ENCODE data around the gene HSPA12B.
A peak's percentile ranks its signal among the peaks of the same experiment; 100 is the strongest.

HSPA12B gene

DNA sequence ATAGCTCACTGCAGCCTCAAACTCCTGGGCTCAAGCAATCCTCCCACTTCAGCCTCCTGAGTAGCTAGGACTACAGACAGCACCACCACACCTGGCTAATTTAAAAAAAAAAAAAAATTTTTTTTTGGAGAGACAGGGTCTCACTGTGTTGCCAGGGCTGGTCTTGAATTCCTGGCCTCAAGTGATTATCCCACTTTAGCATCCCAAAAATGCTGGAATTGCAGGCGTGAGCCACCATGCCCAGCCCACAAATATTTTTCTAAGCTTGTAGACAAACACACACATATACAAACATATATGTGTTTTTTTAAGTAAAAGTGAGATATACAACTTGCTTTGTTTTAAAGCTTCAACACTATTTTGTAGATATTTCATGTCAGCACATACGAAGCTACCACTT, 10.8 kb downstream of the HSPA12B start:
- peaks cover 16% of the 10 kb centered on the region for H3K4me1 Mint-ChIP-seq (ENCODE audit: low read depth)
- H3K27ac Mint-ChIP-seq = no peak overlapping the region
- no peaks in the 10 kb centered on the region for H3K9me3 Mint-ChIP-seq
- no peak overlapping the region for H3K4me3 Mint-ChIP-seq
- no peaks in the 10 kb centered on the region for H3K36me3 Mint-ChIP-seq (ENCODE audit: low read depth)
- intact Hi-C loops (cut with micrococcal nuclease) = no loop called here
- H3K27me3 Mint-ChIP-seq = peaks cover 44% of the 10 kb centered on the region

GRCh38 chr20:3744037-3744436, 11.6 kb downstream of the HSPA12B start:
- peaks cover 52% of the 10 kb centered on the region for H3K27me3 Mint-ChIP-seq
- H3K4me1 Mint-ChIP-seq (ENCODE audit: low read depth) = peaks cover 16% of the 10 kb centered on the region
- no peaks in the 10 kb centered on the region for H3K9me3 Mint-ChIP-seq
- H3K4me3 Mint-ChIP-seq = no peak overlapping the region
- no peaks in the 10 kb centered on the region for H3K36me3 Mint-ChIP-seq (ENCODE audit: low read depth)
- intact Hi-C loops (cut with micrococcal nuclease) = no loop called here
- no peak overlapping the region for H3K27ac Mint-ChIP-seq

GRCh38 chr20:3744806-3745685, 12.6 kb downstream of the HSPA12B start:
- no peaks in the 10 kb centered on the region for H3K36me3 Mint-ChIP-seq (ENCODE audit: low read depth)
- H3K27me3 Mint-ChIP-seq = peaks cover 56% of the 10 kb centered on the region
- peaks cover 16% of the 10 kb centered on the region for H3K4me1 Mint-ChIP-seq (ENCODE audit: low read depth)
- no peaks in the 10 kb centered on the region for H3K9me3 Mint-ChIP-seq
- intact Hi-C loops (cut with micrococcal nuclease) = no loop called here
- H3K27ac Mint-ChIP-seq = peak overlapping the region; percentile 49
- H3K4me3 Mint-ChIP-seq = peak overlapping the region; percentile 64

DNA sequence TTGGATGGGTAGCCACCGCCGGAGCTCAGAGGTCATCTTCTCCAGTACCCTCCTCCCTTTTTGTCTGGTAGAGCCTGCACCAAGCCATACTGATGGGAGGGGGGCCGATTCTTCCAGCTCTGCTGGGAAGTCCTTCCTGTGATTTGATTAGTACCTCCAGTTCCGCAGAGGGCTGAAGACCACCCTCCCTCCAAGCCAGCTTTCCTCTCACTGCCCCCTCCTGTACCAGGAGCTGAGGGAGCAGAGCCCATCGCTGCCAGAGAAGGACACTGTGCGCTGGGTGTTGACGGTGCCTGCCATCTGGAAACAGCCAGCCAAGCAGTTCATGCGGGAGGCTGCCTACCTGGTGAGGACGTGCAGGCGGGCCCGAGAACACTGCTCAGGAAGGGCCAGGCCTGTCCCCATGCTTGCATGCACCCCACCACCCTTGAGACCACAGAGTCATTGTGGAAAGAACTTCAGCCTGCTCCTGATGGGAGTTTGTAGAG, 13.2 kb downstream of the HSPA12B start:
- Mint-ChIP-seq H3K36me3 (ENCODE audit: low read depth) (peaks cover 3% of the 10 kb centered on the region), H3K27me3 (peaks cover 54% of the 10 kb centered on the region), H3K9me3 (no peaks in the 10 kb centered on the region), H3K27ac (no peak overlapping the region), H3K4me1 (ENCODE audit: low read depth) (peaks cover 16% of the 10 kb centered on the region), H3K4me3 (peak overlapping the region; percentile 58)
- intact Hi-C loops (cut with micrococcal nuclease) = no loop called here

DNA sequence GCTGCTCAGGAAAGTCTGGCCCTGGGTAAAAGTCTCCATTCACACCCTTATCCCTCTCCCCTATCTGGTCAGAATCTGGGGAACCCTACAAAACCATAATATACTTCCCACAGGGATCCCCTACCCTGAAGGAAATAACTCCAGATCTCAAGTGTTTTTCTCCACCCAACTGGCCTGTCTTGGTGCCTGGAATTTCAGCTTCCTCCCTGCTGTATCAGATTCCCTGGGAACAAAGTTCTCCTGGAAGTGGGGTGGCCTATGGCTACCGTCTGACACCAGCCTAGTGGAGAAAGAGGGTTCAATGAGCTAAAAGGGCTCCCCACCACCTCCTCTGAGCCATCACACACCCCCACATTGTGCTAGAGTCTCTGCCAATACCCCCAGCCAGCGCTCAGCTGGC, 15.0 kb downstream of the HSPA12B start:
- Mint-ChIP-seq H3K27ac (no peak overlapping the region), H3K36me3 (ENCODE audit: low read depth) (peaks cover 21% of the 10 kb centered on the region), H3K9me3 (no peaks in the 10 kb centered on the region), H3K4me1 (ENCODE audit: low read depth) (peaks cover 21% of the 10 kb centered on the region), H3K4me3 (no peak overlapping the region), H3K27me3 (peaks cover 52% of the 10 kb centered on the region)
- intact Hi-C loops (cut with micrococcal nuclease) = no loop called here

- Mint-ChIP-seq H3K4me1 (ENCODE audit: low read depth) (peaks cover 25% of the 10 kb centered on the region), H3K27ac (no peak overlapping the region), H3K27me3 (peaks cover 52% of the 10 kb centered on the region), H3K36me3 (ENCODE audit: low read depth) (peaks cover 24% of the 10 kb centered on the region), H3K4me3 (no peak overlapping the region), H3K9me3 (no peaks in the 10 kb centered on the region)
- intact Hi-C loops (cut with micrococcal nuclease) = loop anchor here (2.0 kb wide), 1 partner anchor 71 kb away; no protein-coding TSS in a partner anchor
These were observed 15.6 kb downstream of the HSPA12B start for GRCh38 chr20:3748073-3748472.

GRCh38 chr20:3749087-3749688, 16.7 kb downstream of the HSPA12B start:
- Mint-ChIP-seq H3K4me1 (ENCODE audit: low read depth) (peaks cover 35% of the 10 kb centered on the region), H3K27ac (no peak overlapping the region), H3K36me3 (ENCODE audit: low read depth) (peaks cover 33% of the 10 kb centered on the region), H3K9me3 (no peaks in the 10 kb centered on the region), H3K4me3 (no peak overlapping the region), H3K27me3 (peaks cover 52% of the 10 kb centered on the region)
- intact Hi-C loops (cut with micrococcal nuclease) = loop anchor here (2.0 kb wide), 1 partner anchor 72 kb away; no protein-coding TSS in a partner anchor

DNA sequence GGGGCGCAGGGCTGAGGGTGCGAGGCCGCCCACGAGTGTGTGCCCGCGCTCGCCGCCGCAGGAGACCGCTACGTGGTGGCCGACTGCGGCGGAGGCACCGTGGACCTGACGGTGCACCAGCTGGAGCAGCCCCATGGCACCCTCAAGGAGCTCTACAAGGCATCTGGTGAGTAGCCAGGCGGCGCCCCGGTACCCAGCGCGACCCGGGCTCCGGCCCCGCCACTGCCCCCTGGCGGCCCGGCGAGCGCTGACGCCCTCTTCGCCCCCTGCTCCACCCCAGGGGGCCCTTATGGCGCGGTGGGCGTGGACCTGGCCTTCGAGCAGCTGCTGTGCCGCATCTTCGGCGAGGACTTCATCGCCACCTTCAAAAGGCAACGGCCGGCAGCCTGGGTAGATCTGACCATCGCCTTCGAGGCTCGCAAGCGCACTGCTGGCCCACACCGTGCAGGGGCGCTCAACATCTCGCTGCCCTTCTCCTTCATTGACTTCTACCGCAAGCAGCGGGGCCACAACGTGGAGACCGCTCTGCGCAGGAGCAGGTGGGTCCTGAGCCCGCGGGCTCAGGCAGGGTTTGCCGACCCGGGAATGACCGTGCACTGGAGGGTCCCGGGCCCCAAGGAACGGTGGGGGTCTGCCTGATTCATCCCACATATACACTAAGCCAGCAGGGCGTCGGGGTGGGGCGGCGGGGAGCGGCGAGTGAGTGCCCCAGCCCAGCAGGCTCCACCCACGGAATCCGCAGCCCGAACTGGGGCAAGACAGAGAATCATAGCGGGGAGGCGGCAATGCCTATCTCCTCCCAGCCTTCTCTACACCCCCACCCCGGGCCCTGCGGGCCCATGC, 17.4 kb downstream of the HSPA12B start:
- H3K4me1 Mint-ChIP-seq (ENCODE audit: low read depth) = peaks cover 35% of the 10 kb centered on the region
- no peak overlapping the region for H3K4me3 Mint-ChIP-seq
- no peaks in the 10 kb centered on the region for H3K9me3 Mint-ChIP-seq
- H3K27me3 Mint-ChIP-seq = peaks cover 44% of the 10 kb centered on the region
- intact Hi-C loops (cut with micrococcal nuclease) = loop anchor here (2.0 kb wide), 1 partner anchor 73 kb away; no protein-coding TSS in a partner anchor
- peaks cover 40% of the 10 kb centered on the region for H3K36me3 Mint-ChIP-seq (ENCODE audit: low read depth)
- H3K27ac Mint-ChIP-seq = no peak overlapping the region

- Mint-ChIP-seq H3K4me1 (ENCODE audit: low read depth) (peaks cover 33% of the 10 kb centered on the region), H3K36me3 (ENCODE audit: low read depth) (peaks cover 54% of the 10 kb centered on the region), H3K27me3 (peaks cover 30% of the 10 kb centered on the region), H3K9me3 (no peaks in the 10 kb centered on the region), H3K27ac (no peak overlapping the region), H3K4me3 (no peak overlapping the region)
- intact Hi-C loops (cut with micrococcal nuclease) = no loop called here
These were observed 18.8 kb downstream of the HSPA12B start for GRCh38 chr20:3751305-3751674.

DNA sequence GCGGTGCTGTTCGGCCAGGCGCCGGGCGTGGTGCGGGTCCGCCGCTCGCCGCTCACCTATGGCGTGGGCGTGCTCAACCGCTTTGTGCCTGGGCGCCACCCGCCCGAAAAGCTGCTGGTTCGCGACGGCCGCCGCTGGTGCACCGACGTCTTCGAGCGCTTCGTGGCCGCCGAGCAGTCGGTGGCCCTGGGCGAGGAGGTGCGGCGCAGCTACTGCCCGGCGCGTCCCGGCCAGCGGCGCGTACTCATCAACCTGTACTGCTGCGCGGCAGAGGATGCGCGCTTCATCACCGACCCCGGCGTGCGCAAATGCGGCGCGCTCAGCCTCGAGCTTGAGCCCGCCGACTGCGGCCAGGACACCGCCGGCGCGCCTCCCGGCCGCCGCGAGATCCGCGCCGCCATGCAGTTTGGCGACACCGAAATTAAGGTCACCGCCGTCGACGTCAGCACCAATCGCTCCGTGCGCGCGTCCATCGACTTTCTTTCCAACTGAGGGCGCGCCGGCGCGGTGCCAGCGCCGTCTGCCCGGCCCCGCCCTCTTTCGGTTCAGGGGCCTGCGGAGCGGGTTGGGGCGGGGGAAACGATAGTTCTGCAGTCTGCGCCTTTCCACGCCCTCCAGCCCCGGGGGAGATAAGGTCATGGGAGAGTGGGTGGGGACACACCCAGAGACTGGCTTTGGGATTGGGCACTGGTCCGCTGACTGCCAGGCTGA, 19.3 kb downstream of the HSPA12B start:
- peak overlapping the region; percentile 31 for H3K27ac Mint-ChIP-seq
- H3K27me3 Mint-ChIP-seq = peaks cover 25% of the 10 kb centered on the region
- peaks cover 33% of the 10 kb centered on the region for H3K4me1 Mint-ChIP-seq (ENCODE audit: low read depth)
- no peaks in the 10 kb centered on the region for H3K9me3 Mint-ChIP-seq
- intact Hi-C loops (cut with micrococcal nuclease) = loop anchor here (2.0 kb wide), 1 partner anchor 39 kb away; the partner anchor contains the start of gene SIGLEC1
- H3K4me3 Mint-ChIP-seq = peak overlapping the region; percentile 68
- peaks cover 59% of the 10 kb centered on the region for H3K36me3 Mint-ChIP-seq (ENCODE audit: low read depth)

- Mint-ChIP-seq H3K36me3 (ENCODE audit: low read depth) (peaks cover 65% of the 10 kb centered on the region), H3K27ac (peak overlapping the region; percentile 31), H3K27me3 (peaks cover 21% of the 10 kb centered on the region), H3K9me3 (no peaks in the 10 kb centered on the region), H3K4me1 (ENCODE audit: low read depth) (peaks cover 33% of the 10 kb centered on the region), H3K4me3 (peak overlapping the region; percentile 68)
- intact Hi-C loops (cut with micrococcal nuclease) = loop anchor here (2.0 kb wide), 1 partner anchor 40 kb away; the partner anchor contains the start of gene SIGLEC1
These were observed 19.9 kb downstream of the HSPA12B start for GRCh38 chr20:3752386-3752759.

DNA sequence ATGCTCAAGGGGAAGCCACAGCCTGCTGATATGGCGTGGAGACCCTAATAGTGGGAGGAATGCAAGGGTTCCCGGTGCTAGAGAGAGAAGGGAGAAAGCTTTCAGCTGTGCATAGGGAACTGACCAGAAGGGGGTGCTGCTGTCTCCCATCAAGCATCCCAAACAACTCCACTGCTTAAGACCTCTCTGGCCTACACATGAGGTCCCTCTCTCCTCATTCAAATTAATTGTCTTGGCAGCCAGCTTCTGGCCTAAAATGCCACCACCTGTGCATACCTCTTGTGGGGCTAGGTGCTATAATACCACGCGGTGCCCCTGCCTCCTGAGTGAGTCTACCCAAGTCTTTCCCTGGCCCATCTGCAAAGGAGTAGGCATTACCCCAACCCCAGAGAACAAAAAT, 20.6 kb downstream of the HSPA12B start:
- H3K4me3 Mint-ChIP-seq = no peak overlapping the region
- H3K36me3 Mint-ChIP-seq (ENCODE audit: low read depth) = peaks cover 72% of the 10 kb centered on the region
- intact Hi-C loops (cut with micrococcal nuclease) = loop anchor here (1.0 to 2.0 kb wide), 3 partner anchors 15 to 40 kb away; partner anchors contain the start of genes SIGLEC1 and SPEF1
- H3K9me3 Mint-ChIP-seq = no peaks in the 10 kb centered on the region
- H3K27ac Mint-ChIP-seq = no peak overlapping the region
- peaks cover 40% of the 10 kb centered on the region for H3K4me1 Mint-ChIP-seq (ENCODE audit: low read depth)
- peaks cover 13% of the 10 kb centered on the region for H3K27me3 Mint-ChIP-seq
